Measurements from ENCODE around the gene PCGF3. TPM values are rescaled to one million over a fixed set of nuclear protein-coding genes. Genes with fewer than 3 reads are reported as not detected.
A peak's percentile ranks its signal among the peaks of the same experiment; 100 is the strongest.

PCGF3 gene
- total RNA-seq, 2 donors from 2014 or later, result 23.0 to 25.9 TPM

DNA sequence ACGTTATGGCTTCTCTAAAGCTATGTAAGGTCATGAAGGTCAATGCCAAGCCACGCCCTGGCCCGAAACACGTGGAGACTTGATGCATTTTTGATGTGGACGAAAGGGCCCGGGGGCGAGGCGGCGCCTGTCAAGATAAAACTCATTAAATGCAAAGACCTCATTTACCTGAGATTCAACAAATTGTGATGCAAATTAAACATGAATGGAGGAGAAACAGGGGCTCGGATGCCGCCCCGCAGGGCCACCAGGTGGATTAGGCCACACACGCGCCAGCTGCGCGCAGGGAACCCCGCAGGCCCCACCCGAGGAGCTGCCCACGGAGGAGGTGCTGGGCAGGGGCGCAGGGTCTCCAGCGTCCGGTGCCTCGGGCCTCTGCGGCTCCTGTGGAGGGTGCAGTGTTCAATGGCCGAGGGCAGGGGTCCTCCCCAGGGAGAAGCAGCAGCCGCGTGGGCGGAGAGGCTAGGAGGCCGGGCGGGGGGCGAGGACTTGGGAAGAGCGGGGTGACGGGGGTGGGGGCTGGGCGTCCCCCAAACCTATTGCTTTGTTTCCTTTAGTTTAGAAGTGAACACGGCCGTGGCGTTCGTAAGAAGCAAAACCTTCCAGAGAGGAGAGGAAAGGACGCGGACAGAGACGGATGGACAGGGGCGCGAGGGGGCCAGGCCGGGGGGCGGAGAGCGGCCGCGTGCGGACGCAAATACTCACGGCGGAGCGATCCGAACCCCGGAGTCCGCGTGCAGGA is 79.9 kb downstream of the PCGF3 start:
- H3K27ac Mint-ChIP-seq, result no peak overlapping the region
- ATAC-seq (no peak), DNase-seq (ENCODE audit: low spot score in 2 of 2) (no peak)
- H3K9me3 Mint-ChIP-seq, result no peaks in the 10 kb centered on the region
- H3K36me3 Mint-ChIP-seq, result peaks cover 4 to 8% of the 10 kb centered on the region in 2 donors

DNA sequence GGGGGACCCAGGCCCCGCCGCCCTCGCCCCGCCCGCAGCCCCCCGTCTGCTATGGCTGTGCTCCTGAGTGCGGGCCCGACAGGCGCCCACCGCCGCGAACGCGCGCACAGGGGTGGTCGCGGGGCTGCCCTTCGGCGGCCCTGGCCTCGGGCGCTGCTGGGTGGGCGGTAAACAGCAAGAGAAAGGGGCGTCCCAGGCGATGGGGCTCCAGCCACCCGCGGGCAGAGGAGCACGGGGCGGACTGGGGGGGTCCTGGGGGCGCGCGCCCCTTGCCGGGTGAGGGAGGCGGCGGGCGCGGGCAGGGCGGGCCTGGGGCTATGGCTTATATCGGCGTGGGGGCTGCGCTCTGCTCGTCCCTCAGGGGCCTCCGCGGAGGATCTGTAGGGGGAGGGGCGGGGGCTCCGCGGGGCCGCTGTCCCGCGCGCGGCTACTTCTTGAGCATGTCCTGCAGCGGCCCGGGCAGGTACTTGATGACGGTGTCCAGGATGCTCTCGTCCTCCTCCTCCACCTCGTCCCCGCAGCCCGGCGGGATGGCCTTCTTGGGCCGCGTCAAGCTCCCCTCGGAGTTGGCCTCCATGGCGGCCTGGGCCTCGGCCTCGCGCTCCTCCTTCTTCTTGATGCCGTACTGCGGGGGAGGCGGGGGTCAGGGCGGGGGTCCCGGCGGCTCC is 80.6 kb downstream of the PCGF3 start:
- Mint-ChIP-seq H3K27ac (no peak overlapping the region), H3K9me3 (no peaks in the 10 kb centered on the region), H3K36me3 (peaks cover 0 to 4% of the 10 kb centered on the region in 2 donors)
- ATAC-seq (no peak), DNase-seq (ENCODE audit: low spot score in 2 of 2) (no peak)

- H3K9me3 Mint-ChIP-seq, result no peaks in the 10 kb centered on the region
- DNase-seq (ENCODE audit: low spot score in 2 of 2), result no peak
- no peak for ATAC-seq
- H3K27ac Mint-ChIP-seq, result no peak overlapping the region
- peaks cover 0 to 4% of the 10 kb centered on the region in 2 donors for H3K36me3 Mint-ChIP-seq
These were observed 81.2 kb downstream of the PCGF3 start for GRCh38 chr4:786861-787300.

GRCh38 chr4:787561-787981 is 81.9 kb downstream of the PCGF3 start:
- Mint-ChIP-seq H3K9me3 (no peaks in the 10 kb centered on the region), H3K36me3 (peaks cover 0 to 4% of the 10 kb centered on the region in 2 donors), H3K27ac (no peak overlapping the region)
- ATAC-seq, result peak in 1 of 2 donors; percentile 21
- no peak for DNase-seq (ENCODE audit: low spot score in 2 of 2)

DNA sequence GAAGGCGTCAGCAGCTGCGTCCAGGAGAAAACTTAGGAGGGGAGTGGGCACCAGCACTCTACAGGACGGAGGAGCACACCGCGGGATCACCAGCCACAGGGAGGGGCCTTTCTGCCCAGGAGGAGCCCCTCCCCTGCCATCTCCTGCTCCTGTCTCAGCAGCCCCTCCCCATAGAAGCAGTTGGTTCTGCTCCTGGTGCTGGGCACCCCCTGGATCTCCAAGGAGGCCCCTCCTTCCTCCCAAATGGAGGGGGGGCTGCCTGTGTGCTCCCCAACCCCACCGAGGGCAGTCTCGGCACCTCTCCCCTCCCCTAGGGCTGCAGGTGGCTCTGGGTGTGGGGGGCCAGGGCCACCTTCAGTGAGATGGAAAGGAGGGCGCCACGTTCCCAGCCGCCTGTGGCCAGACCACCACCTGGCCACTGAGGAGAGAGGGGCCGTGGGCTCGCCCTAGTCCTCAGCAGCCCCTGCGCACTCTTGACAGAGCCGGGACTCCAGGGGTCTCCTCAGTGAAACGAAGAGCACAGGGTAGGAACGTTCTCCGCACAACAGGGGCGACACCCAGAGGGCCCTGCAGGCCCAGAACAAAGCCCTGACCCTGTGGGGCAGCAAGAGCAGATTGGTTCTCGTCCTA is 82.5 kb downstream of the PCGF3 start:
- Mint-ChIP-seq H3K36me3 (peaks cover 0 to 4% of the 10 kb centered on the region in 2 donors), H3K9me3 (no peaks in the 10 kb centered on the region), H3K27ac (no peak overlapping the region)
- ATAC-seq (no peak), DNase-seq (ENCODE audit: low spot score in 2 of 2) (no peak)

GRCh38 chr4:788636-789297 is 83.1 kb downstream of the PCGF3 start:
- H3K36me3 Mint-ChIP-seq, result peaks cover 0 to 4% of the 10 kb centered on the region in 2 donors
- H3K9me3 Mint-ChIP-seq, result no peaks in the 10 kb centered on the region
- H3K27ac Mint-ChIP-seq, result no peak overlapping the region
- ATAC-seq, result no peak
- DNase-seq (ENCODE audit: low spot score in 2 of 2), result no peak

- DNase-seq (ENCODE audit: low spot score in 2 of 2) (no peak), ATAC-seq (no peak)
- peaks cover 0 to 2% of the 10 kb centered on the region in 2 donors for H3K36me3 Mint-ChIP-seq
- H3K9me3 Mint-ChIP-seq, result no peaks in the 10 kb centered on the region
- no peak overlapping the region for H3K27ac Mint-ChIP-seq
These were observed 84.2 kb downstream of the PCGF3 start for GRCh38 chr4:789571-790465.

DNA sequence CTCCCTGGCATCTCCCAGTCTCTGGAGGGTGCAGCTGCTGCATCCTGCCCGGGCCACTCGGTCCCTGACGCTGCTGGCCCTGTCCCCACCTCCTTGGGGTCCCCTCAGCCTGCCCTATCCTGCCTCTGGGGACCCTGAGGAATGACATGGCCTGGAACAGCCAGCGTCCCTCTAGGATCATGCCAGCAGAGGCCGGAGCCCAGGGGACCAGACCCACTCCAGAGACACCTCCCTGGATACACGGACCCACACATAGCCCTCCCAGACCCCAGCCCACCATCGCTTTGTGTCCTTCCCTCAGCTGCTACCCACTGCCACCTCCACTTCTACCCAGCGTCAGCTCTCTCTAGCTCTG is 84.8 kb downstream of the PCGF3 start:
- ATAC-seq (no peak), DNase-seq (ENCODE audit: low spot score in 2 of 2) (no peak)
- Mint-ChIP-seq H3K9me3 (no peaks in the 10 kb centered on the region), H3K36me3 (no peaks in the 10 kb centered on the region), H3K27ac (no peak overlapping the region)

- no peaks in the 10 kb centered on the region for H3K36me3 Mint-ChIP-seq
- no peak overlapping the region for H3K27ac Mint-ChIP-seq
- DNase-seq (ENCODE audit: low spot score in 2 of 2) (no peak), ATAC-seq (no peak)
- H3K9me3 Mint-ChIP-seq, result no peaks in the 10 kb centered on the region
These were observed 85.7 kb downstream of the PCGF3 start for GRCh38 chr4:791252-791897.

GRCh38 chr4:791898-792625 is 86.4 kb downstream of the PCGF3 start:
- Mint-ChIP-seq H3K36me3 (no peaks in the 10 kb centered on the region), H3K27ac (no peak overlapping the region), H3K9me3 (no peaks in the 10 kb centered on the region)
- DNase-seq (ENCODE audit: low spot score in 2 of 2) (peak in 1 of 2 donors; percentile 63), ATAC-seq (peak; percentile 25 to 67)

DNA sequence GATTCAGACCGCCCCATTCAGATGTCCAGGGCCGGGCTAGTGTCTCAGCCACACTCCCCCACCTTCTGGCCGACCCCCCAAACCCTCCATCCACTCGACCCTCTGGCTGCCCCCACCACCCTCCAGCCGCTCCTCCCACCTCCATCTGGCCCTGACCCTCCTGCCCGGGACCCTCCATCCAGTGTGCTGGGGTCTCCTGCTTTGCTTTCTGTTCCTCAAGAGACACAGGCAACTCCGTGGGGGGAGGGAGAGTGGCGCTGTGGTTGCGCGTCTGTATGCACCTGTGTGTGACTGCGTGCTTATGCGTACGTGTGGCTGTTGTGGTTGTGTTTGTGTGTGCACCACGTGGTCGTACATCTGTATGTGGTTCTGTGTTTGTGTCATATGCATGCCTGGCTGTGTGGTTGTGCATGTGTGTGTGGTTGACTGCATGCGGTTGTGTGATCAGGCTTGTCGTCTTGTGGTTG is 87.0 kb downstream of the PCGF3 start:
- H3K36me3 Mint-ChIP-seq, result no peaks in the 10 kb centered on the region
- peak; percentile 58 to 63 for ATAC-seq
- H3K9me3 Mint-ChIP-seq, result no peaks in the 10 kb centered on the region
- no peak for DNase-seq (ENCODE audit: low spot score in 2 of 2)
- no peak overlapping the region for H3K27ac Mint-ChIP-seq

- no peak for DNase-seq (ENCODE audit: low spot score in 2 of 2)
- Mint-ChIP-seq H3K9me3 (no peaks in the 10 kb centered on the region), H3K27ac (no peak overlapping the region), H3K36me3 (no peaks in the 10 kb centered on the region)
- ATAC-seq, result peak; percentile 9 to 50
These were observed 87.6 kb downstream of the PCGF3 start for GRCh38 chr4:793093-793861.

GRCh38 chr4:793941-794621 is 88.4 kb downstream of the PCGF3 start:
- ATAC-seq (no peak), DNase-seq (ENCODE audit: low spot score in 2 of 2) (no peak)
- Mint-ChIP-seq H3K27ac (no peak overlapping the region), H3K36me3 (no peaks in the 10 kb centered on the region), H3K9me3 (no peaks in the 10 kb centered on the region)
